ENCODE measurements around the gene HTR4. TPM values are rescaled to one million over a fixed set of nuclear protein-coding genes. Genes with fewer than 3 reads are reported as not detected.

The HTR4 gene
- total and polyA plus RNA-seq, 9 donors, result 0.07 to 0.32 (median 0.11) TPM; not detected in 4

- WGBS, 3 donors, result 34 to 63% (median 47%) methylated on average over 3 of the region's 3 CpGs
- H3K9me3 ChIP-seq, result no peaks in the 10 kb centered on the region
- intact Hi-C loops (cut with DNase I), result no loop called here
- no peaks in the 10 kb centered on the region for H3K27me3 ChIP-seq
- no peaks in the 10 kb centered on the region for H3K4me1 ChIP-seq (ENCODE audit: insufficient read depth)
- DNase-seq, result no peak
- H3K27ac ChIP-seq, result no peak overlapping the region
- H3K36me3 ChIP-seq, result no peaks in the 10 kb centered on the region
- TF ChIP-seq POLR2A (IDR thresholded peaks at IDR 0.05), result no peak
- TF ChIP-seq EP300 (IDR thresholded peaks at IDR 0.05), result no peak
- no peak for TF ChIP-seq CTCF (IDR thresholded peaks at IDR 0.05)
- no peak overlapping the region for H3K4me3 ChIP-seq
These were observed 33.1 kb upstream of the HTR4 start for GRCh38 chr5:148687427-148687826.

GRCh38 chr5:148686660-148687059 lies 32.3 kb upstream of the HTR4 start:
- Histone ChIP-seq H3K4me3 (no peak overlapping the region), H3K27ac (no peak overlapping the region), H3K27me3 (no peaks in the 10 kb centered on the region), H3K9me3 (no peaks in the 10 kb centered on the region), H3K4me1 (ENCODE audit: insufficient read depth) (no peaks in the 10 kb centered on the region), H3K36me3 (no peaks in the 10 kb centered on the region)
- intact Hi-C loops (cut with DNase I), result no loop called here
- no peak for DNase-seq
- TF ChIP-seq EP300 (IDR thresholded peaks at IDR 0.05) (no peak), POLR2A (IDR thresholded peaks at IDR 0.05) (no peak), CTCF (IDR thresholded peaks at IDR 0.05) (no peak)

- Histone ChIP-seq H3K27me3 (no peaks in the 10 kb centered on the region), H3K27ac (no peak overlapping the region), H3K4me1 (ENCODE audit: insufficient read depth) (no peaks in the 10 kb centered on the region), H3K9me3 (no peaks in the 10 kb centered on the region), H3K36me3 (no peaks in the 10 kb centered on the region), H3K4me3 (no peak overlapping the region)
- 46 to 62% (median 53%) methylated on average over 3 of the region's 3 CpGs for WGBS, 3 donors
- intact Hi-C loops (cut with DNase I), result no loop called here
- TF ChIP-seq POLR2A (IDR thresholded peaks at IDR 0.05), result no peak
- TF ChIP-seq EP300 (IDR thresholded peaks at IDR 0.05), result no peak
- TF ChIP-seq CTCF (IDR thresholded peaks at IDR 0.05), result no peak
- no peak for DNase-seq
These were observed 31.3 kb upstream of the HTR4 start for GRCh38 chr5:148685520-148686134.

GRCh38 chr5:148684528-148684927 lies 30.2 kb upstream of the HTR4 start:
- Histone ChIP-seq H3K4me3 (no peak overlapping the region), H3K27me3 (no peaks in the 10 kb centered on the region), H3K9me3 (no peaks in the 10 kb centered on the region), H3K27ac (no peak overlapping the region), H3K36me3 (no peaks in the 10 kb centered on the region), H3K4me1 (ENCODE audit: insufficient read depth) (no peaks in the 10 kb centered on the region)
- intact Hi-C loops (cut with DNase I), result no loop called here
- 27 to 43% (median 29%) methylated on average over 2 of the region's 2 CpGs for WGBS, 3 donors
- TF ChIP-seq EP300 (IDR thresholded peaks at IDR 0.05) (no peak), CTCF (IDR thresholded peaks at IDR 0.05) (no peak), POLR2A (IDR thresholded peaks at IDR 0.05) (no peak)
- no peak for DNase-seq
